Large intestine (tissue), 3 donors: ENCODE data around the gene ZEB2. TPM values are rescaled to one million over a fixed set of nuclear protein-coding genes. Genes with fewer than 3 reads are reported as not detected.

ENCODE experiments used
- DNase-seq, 2 donors: peaks; one replicate each; pipeline versions ENCODE4 v3.0.0 to v3.0.0-alpha.2; 2013
- H3K27ac ChIP-seq: one replicate; pipeline ENCODE4 v1.5.1; 2013; ENCODE audit warnings: low read length
- H3K27me3 ChIP-seq: 2 replicates; pipeline ENCODE4 v1.6.1; 2013; ENCODE audit warnings: low read length; ENCODE audit not compliant: control insufficient read depth, insufficient read depth
- H3K36me3 ChIP-seq: 2 replicates; pipeline ENCODE4 v1.6.1; 2013; ENCODE audit warnings: low read length; ENCODE audit not compliant: control insufficient read depth, insufficient read depth
- H3K4me1 ChIP-seq: one replicate; pipeline ENCODE4 v1.6.1; 2013; ENCODE audit warnings: low read length; ENCODE audit not compliant: control insufficient read depth, insufficient read depth
- H3K4me3 ChIP-seq: one replicate; pipeline ENCODE4 v1.5.1; 2013; ENCODE audit warnings: low read length
- H3K9me3 ChIP-seq: one replicate; pipeline ENCODE4 v1.6.1; 2013; ENCODE audit warnings: mild to moderate bottlenecking, low read depth, low read length, moderate library complexity; ENCODE audit not compliant: control insufficient read depth
- WGBS: methylation state at CpG from one replicate; pipeline ENCODE4 v1.1.5; 2013; ENCODE audit warnings: low lambda C conversion rate; ENCODE audit not compliant: insufficient coverage; 5-methylcytosine and 5-hydroxymethylcytosine counted together
- polyA plus RNA-seq: library from polyadenylated mRNA; unstranded; fragments of 120-200 nt; gene quantifications from one replicate; pipeline ENCODE4 v1.2.1, GENCODE V29; 2013

ZEB2 gene
- polyA plus RNA-seq, 1 donor: 32.8 TPM

- no peak for DNase-seq
- peaks cover 93% of the 10 kb centered on the region for H3K27me3 ChIP-seq
- no peaks in the 10 kb centered on the region for H3K9me3 ChIP-seq
- peak overlapping the region; percentile 52 for H3K4me3 ChIP-seq
- H3K36me3 ChIP-seq: peaks cover 8% of the 10 kb centered on the region
- WGBS: no CpG with 5 or more reads among the region's 6 CpGs
- H3K27ac ChIP-seq: peak overlapping the region; percentile 79
- peaks cover 3% of the 10 kb centered on the region for H3K4me1 ChIP-seq
These were observed 5.3 kb downstream of the ZEB2 start for GRCh38 chr2:144514616-144515091.

GRCh38 chr2:144513388-144514101 is 6.4 kb downstream of the ZEB2 start:
- WGBS: 20% methylated on average over 1 of the region's 18 CpGs
- peak in 1 of 2 donors; percentile 34 for DNase-seq
- Histone ChIP-seq H3K36me3 (peaks cover 8% of the 10 kb centered on the region), H3K27ac (peak overlapping the region; percentile 79), H3K9me3 (no peaks in the 10 kb centered on the region), H3K4me1 (peaks cover 3% of the 10 kb centered on the region), H3K4me3 (peak overlapping the region; percentile 52), H3K27me3 (peaks cover 92% of the 10 kb centered on the region)

DNA sequence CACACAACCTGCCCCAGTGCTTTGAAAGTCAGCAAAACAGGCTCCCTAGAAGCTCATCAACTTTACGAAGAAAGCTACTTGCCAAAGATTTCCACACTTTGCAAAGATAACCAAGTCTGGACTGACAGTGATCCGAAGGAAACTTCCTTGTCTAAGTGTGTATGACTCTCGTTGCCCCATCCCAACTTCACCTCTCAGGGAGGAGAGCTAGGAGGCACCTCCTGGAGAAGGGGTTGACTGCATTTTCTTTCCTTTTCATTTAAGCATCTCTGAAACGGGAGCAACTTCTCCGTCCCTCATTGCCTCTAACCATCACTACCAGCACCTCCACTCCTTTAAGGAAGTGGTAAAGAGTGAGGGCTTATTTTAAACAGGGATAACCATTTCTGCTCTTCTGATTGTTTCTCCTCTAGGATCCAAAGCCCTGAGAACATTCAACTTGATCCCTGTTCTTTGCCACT is 7.0 kb downstream of the ZEB2 start:
- Histone ChIP-seq H3K27ac (peak overlapping the region; percentile 79), H3K9me3 (no peaks in the 10 kb centered on the region), H3K36me3 (peaks cover 8% of the 10 kb centered on the region), H3K4me3 (peak overlapping the region; percentile 4), H3K27me3 (peaks cover 92% of the 10 kb centered on the region), H3K4me1 (peaks cover 3% of the 10 kb centered on the region)
- 0% methylated on average over 1 of the region's 5 CpGs for WGBS
- no peak for DNase-seq

- Histone ChIP-seq H3K4me3 (no peak overlapping the region), H3K9me3 (no peaks in the 10 kb centered on the region), H3K27me3 (peaks cover 90% of the 10 kb centered on the region), H3K4me1 (no peaks in the 10 kb centered on the region), H3K27ac (peak overlapping the region; percentile 79), H3K36me3 (peaks cover 8% of the 10 kb centered on the region)
- WGBS: no CpG with 5 or more reads among the region's 3 CpGs
- DNase-seq: no peak
These were observed 7.4 kb downstream of the ZEB2 start for GRCh38 chr2:144512470-144512869.

DNA sequence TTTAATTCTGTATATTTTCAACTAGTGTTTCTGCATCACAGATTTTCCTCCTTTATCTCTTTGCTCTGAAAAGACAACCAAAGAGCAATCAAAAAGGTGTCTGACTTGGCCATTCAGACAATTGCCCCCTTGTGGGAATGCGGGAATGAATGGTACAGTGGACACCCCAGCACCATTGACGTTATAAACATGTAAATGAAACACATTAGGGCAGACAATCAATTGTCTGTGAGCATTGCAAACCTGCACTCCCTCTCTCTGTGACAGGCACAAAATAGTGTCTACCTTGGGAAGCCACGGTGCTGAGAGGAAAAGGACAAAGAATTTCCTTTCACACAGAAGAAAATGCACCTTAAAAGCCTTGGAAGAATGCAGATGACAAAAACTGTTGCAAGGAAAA is 8.0 kb downstream of the ZEB2 start:
- no peak for DNase-seq
- H3K4me3 ChIP-seq: no peak overlapping the region
- WGBS: no CpG with 5 or more reads among the region's 3 CpGs
- peaks cover 89% of the 10 kb centered on the region for H3K27me3 ChIP-seq
- H3K4me1 ChIP-seq: no peaks in the 10 kb centered on the region
- H3K36me3 ChIP-seq: peaks cover 8% of the 10 kb centered on the region
- H3K9me3 ChIP-seq: no peaks in the 10 kb centered on the region
- peak overlapping the region; percentile 79 for H3K27ac ChIP-seq

DNA sequence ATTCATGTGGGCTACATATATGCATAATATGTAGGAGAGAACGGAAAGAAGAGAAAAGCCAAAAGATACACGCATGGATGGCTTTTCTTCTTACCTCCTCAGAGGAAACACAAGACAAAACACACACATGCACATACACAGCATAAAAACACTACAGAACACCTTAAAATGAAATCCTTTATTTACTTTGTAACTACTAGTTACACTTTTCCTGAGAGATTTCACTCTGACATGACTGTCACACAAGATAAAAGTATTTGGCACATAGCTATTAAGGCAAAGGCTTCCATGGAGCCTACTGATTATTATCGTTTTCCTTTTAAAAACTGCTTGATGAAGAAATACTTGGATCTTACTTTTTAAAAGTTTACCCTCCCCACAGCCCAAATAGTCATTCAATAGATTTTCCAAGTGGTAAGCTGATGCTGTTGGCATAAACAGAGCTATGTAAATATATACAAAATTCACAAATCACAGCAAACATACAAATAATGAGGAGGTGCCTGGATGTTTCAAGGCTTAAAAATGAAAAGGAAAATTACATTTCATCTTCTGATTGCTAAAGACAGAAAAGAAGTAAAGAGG is 8.6 kb downstream of the ZEB2 start:
- H3K4me3 ChIP-seq: no peak overlapping the region

GRCh38 chr2:144510294-144510991 is 9.5 kb downstream of the ZEB2 start:
- H3K4me3 ChIP-seq: no peak overlapping the region
- no peaks in the 10 kb centered on the region for H3K9me3 ChIP-seq
- WGBS: no CpG with 5 or more reads among the region's 15 CpGs
- peaks cover 8% of the 10 kb centered on the region for H3K36me3 ChIP-seq
- peak in 1 of 2 donors; percentile 27 for DNase-seq
- H3K27me3 ChIP-seq: peaks cover 84% of the 10 kb centered on the region
- no peaks in the 10 kb centered on the region for H3K4me1 ChIP-seq
- peak overlapping the region; percentile 20 for H3K27ac ChIP-seq

More for the DNA sequence above, 8.6 kb downstream of the ZEB2 start:
- no peaks in the 10 kb centered on the region for H3K4me1 ChIP-seq
- no CpG with 5 or more reads among the region's 3 CpGs for WGBS
- no peaks in the 10 kb centered on the region for H3K9me3 ChIP-seq
- H3K36me3 ChIP-seq: peaks cover 8% of the 10 kb centered on the region
- DNase-seq: no peak
- peaks cover 87% of the 10 kb centered on the region for H3K27me3 ChIP-seq
- no peak overlapping the region for H3K27ac ChIP-seq

DNA sequence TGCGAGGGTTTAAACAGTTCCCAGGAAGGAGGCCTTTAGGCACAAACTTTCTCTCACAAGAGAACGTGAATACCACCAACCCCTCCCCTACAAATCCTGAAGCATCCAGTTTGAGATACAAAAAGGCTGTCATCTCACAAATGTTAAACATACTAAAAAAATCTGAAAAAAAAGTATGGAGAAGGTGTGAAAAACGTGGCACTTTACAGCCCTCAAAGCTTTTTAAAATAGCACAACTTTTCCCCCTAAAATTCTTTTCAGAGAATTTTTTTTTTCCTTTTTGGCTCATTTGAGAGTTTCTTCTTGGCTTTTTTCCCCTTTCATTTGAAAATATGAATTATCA is 10.1 kb downstream of the ZEB2 start:
- no peak for DNase-seq
- Histone ChIP-seq H3K27ac (peak overlapping the region; percentile 20), H3K4me1 (no peaks in the 10 kb centered on the region), H3K4me3 (no peak overlapping the region), H3K27me3 (peaks cover 80% of the 10 kb centered on the region), H3K9me3 (no peaks in the 10 kb centered on the region), H3K36me3 (peaks cover 8% of the 10 kb centered on the region)
- 13% methylated on average over 1 of the region's 3 CpGs for WGBS

DNA sequence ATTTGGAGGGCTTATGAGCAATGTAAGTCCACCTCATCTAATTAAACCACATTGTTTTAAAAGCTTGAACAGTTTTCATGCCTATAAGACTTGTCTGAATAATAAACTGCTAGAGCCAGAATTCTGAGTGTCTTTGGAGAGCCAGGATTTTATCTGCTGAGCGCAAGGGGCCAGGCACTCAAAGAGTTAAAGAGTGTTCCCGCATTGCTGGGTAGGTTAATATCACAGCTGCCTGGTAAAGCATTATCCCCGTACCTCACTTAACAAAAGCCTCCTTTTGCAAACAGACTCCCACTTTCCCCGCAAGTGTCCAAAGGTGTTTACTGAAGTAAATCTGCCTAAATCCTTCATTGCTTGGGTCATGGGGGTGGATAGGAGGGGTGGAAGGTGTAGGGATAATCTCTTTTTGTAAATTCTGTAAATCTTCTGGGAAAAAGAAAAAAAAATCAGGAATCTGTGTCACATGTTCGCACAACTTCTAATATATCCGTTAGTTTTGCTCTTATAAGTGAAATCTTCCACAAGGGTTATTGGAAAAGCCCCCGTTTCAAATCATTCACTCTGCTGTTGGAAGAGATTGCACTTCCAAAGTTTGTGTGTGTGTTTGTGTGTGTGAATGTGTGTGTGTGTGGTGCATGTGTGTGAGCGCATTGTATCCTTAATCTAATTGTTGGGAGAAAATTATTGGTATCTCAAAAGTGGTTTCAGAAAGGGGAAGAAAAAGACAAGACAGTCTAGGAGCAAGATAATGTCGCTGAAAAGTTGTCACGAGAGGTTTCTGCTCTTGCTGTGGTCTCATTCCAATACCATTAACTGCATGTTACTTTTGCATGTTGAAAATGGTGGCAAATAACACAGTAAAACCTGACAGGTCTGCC is 10.7 kb downstream of the ZEB2 start:
- WGBS: 0% methylated on average over 1 of the region's 10 CpGs
- no peaks in the 10 kb centered on the region for H3K9me3 ChIP-seq
- DNase-seq: no peak
- peak overlapping the region; percentile 20 for H3K27ac ChIP-seq
- peaks cover 78% of the 10 kb centered on the region for H3K27me3 ChIP-seq
- H3K4me1 ChIP-seq: no peaks in the 10 kb centered on the region
- peaks cover 3% of the 10 kb centered on the region for H3K36me3 ChIP-seq
- no peak overlapping the region for H3K4me3 ChIP-seq
